ENCODE measurements around the gene CSPG4.
A peak's percentile ranks its signal among the peaks of the same experiment; 100 is the strongest.

CSPG4 gene

DNA sequence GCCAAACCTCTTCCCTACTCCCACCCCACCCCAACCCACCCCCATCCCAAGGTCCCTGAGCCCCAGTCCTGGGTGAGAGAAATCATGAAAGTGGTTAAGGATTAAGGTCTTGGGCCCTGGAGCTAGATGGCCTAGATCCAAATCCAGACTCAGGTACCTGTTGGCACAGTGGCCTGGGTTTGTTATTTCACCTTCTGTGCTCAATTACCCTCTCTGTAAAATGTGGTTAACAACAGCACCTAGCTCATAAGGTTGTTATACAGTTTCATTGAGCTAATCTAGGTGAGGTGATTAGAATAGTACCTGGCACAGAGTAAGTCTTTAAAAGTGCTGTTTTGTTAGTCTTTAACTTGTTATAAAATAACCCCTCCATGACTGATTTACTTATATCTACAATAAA, 80.7 kb downstream of the CSPG4 start:
- H3K4me3 Mint-ChIP-seq = no peak overlapping the region
- no peak overlapping the region for H3K27ac Mint-ChIP-seq
- no peaks in the 10 kb centered on the region for H3K9me3 Mint-ChIP-seq
- ATAC-seq = no peak
- peaks cover 8% of the 10 kb centered on the region for H3K36me3 Mint-ChIP-seq
- DNase-seq (ENCODE audit: low spot score in 2 of 2) = no peak
- peaks cover 9% of the 10 kb centered on the region for H3K4me1 Mint-ChIP-seq

DNA sequence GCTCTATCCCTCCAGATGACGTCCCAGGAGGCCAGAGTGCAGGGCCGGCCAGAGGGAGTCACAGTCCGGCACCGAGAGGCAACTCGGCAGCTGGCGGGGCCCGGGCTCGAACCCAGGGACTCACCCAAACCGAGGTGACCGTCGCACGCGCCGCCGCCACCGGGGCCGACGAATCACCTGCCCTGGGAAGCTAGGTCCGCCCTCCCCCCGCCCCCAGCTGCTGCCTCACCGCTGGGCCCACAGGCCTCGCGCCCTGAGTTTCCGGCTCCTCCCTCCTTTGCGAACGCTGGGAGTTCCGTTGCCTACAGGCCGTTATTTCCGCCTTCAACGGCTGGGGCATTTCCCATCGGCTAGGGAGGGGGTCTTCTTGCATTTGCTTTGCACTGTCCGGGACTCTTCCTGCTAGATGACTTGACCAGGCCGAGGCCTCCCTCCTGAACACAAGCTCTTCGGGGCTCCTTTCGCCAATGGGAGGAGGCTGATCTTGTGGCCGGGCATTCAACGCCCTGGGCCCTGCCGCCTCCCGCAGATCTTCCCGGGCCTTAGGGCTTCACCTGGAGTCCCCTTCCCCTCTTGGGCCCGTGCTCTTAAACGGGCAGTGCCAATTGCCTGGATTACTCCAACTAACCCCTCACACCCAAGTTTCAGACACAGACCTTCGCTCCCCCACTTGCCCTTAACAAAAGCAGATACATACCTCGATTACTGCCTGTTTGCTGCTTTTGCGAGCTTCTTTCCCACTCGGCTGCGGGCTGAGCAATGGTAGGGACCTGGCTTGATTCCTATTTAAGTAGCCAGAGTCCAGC, 86.9 kb downstream of the CSPG4 start, which contains the start of gene SNUPN:
SNUPN (minus strand) TSS at position 184 of the 806 bp plus-strand sequence. CDS start 4,674 bp downstream, outside the sequence.
- Mint-ChIP-seq H3K27ac (peak within 1 kb of the TSS; percentile 95), H3K36me3 (peaks cover 26% of the 10 kb centered on the region), H3K9me3 (no peaks in the 10 kb centered on the region), H3K4me3 (peak within 1 kb of the TSS; percentile 82), H3K4me1 (peaks cover 23% of the 10 kb centered on the region)
- ATAC-seq = peak; percentile 95
- peak; percentile 73 to 92 for DNase-seq (ENCODE audit: low spot score in 2 of 2)
